Neural progenitor cell (in vitro differentiated cells): Measurements from ENCODE around the gene MMEL1.

Source experiments
- CTCF ChIP-seq: fragments of 200-600 bp; sonication (generic); IDR thresholded peaks from 2 replicates; pipeline ENCODE4 v1.5.1; 2017; ENCODE audit warnings: antibody characterized with exemption, mild to moderate bottlenecking
- EZH2 ChIP-seq: fragments of 200-600 bp; sonication (generic); IDR thresholded peaks from 2 replicates; pipeline ENCODE4 v1.6.1; 2017; ENCODE audit warnings: antibody characterized with exemption, mild to moderate bottlenecking, moderate library complexity

GRCh38 chr1:2631136-2632050, 1.4 kb downstream of the MMEL1 start:
- no peak for TF ChIP-seq CTCF
- TF ChIP-seq EZH2, result no peak
